GM12878 (cell line): ENCODE data around the gene DPH1. TPM values are rescaled to one million over a fixed set of nuclear protein-coding genes. Genes with fewer than 3 reads are reported as not detected.

Source experiments
- ATAC-seq: fragments of 200-7000 bp; cut with Tn5 transposase; 3 replicates; pipeline ENCODE4 v1.9.1; 2020; ENCODE audit warnings: mild to moderate bottlenecking, moderate library complexity
- BruUV-seq: library from RNA; stranded (reverse); fragments of 400-500 nt; replicated peaks from 2 replicates; lab custom pipeline; 2021; lab: Mats Ljungman, UMichigan
- CTCF ChIA-PET: fragments of 300-600 bp; sonication (Branson Sonifier 250); formaldehyde crosslinking; extraction: SDS; loops from one replicate; lab custom pipeline; 2021; ENCODE audit warnings: inconsistent platforms; lab: Yijun Ruan, JAX
- POLR2A ChIA-PET: fragments of 350-600 bp; formaldehyde crosslinking; extraction: SDS; loops from one replicate; lab custom pipeline; 2021; ENCODE audit warnings: inconsistent platforms; lab: Charles Lee
- RAD21 ChIA-PET: fragments of 300-600 bp; sonication (Branson Sonifier 250); formaldehyde crosslinking; loops from one replicate; lab custom pipeline; 2023; ENCODE audit warnings: antibody characterized with exemption; ENCODE audit not compliant: unreplicated experiment; lab: Charles Lee
- SMC1A ChIA-PET: fragments of 300-600 bp; sonication (Branson Sonifier 250); formaldehyde crosslinking; loops from one replicate; lab custom pipeline; 2023; ENCODE audit not compliant: unreplicated experiment, uncharacterized antibody; lab: Charles Lee
- DNase-seq: peaks from one replicate; pipeline ENCODE4 v3.0.0-alpha.2; 2011; ENCODE audit warnings: low read depth, low spot score
- FAIRE-seq: peaks from 3 replicates; lab custom pipeline; 2011; peaks lifted over from hg19 to GRCh38; lab: Jason Lieb, UNC
- H2AFZ ChIP-seq: 2 replicates; pipeline ENCODE4 v1.6.0; 2011; ENCODE audit warnings: low read depth, low read length, control low read depth; ENCODE audit not compliant: control insufficient read depth
- H3K27ac ChIP-seq: 2 replicates; pipeline ENCODE4 v1.5.1; 2011; ENCODE audit warnings: control low read depth; ENCODE audit not compliant: control insufficient read depth, insufficient read depth
- H3K27me3 ChIP-seq, 2 experiments: replicated peaks in 1 of 2; 2 replicates each; pipeline versions ENCODE4 v1.6.0 to v1.6.1; 2011; ENCODE audit warnings: low read length in 1 of 2; ENCODE audit not compliant: control insufficient read depth in 2 of 2, insufficient read depth in 2 of 2
- H3K36me3 ChIP-seq, 2 experiments: 2 replicates each; pipeline ENCODE4 v1.5.1; 2011; ENCODE audit warnings: low read length in 1 of 2; ENCODE audit not compliant: control insufficient read depth in 2 of 2, insufficient read depth in 2 of 2
- H3K4me1 ChIP-seq: 2 replicates; pipeline ENCODE4 v1.6.1; 2011; ENCODE audit warnings: mild to moderate bottlenecking, low read length, moderate library complexity, mixed read lengths; ENCODE audit not compliant: control insufficient read depth, insufficient read depth
- H3K4me2 ChIP-seq: 2 replicates; pipeline ENCODE4 v1.6.0; 2011; ENCODE audit warnings: control low read depth; ENCODE audit not compliant: control insufficient read depth, insufficient read depth
- H3K4me3 ChIP-seq: fragments of 200-600 bp; sonication (generic); 2 replicates; pipeline ENCODE4 v1.5.1; 2016
- H3K79me2 ChIP-seq: 2 replicates; pipeline ENCODE4 v1.6.0; 2011; ENCODE audit warnings: low read length; ENCODE audit not compliant: control insufficient read depth, insufficient read depth
- H3K9ac ChIP-seq: 2 replicates; pipeline ENCODE4 v1.8.0; 2011; ENCODE audit warnings: low read length, control low read depth, mixed read lengths; ENCODE audit not compliant: control insufficient read depth, insufficient read depth
- H3K9me3 ChIP-seq: replicated peaks from 3 replicates; pipeline ENCODE4 v1.5.1; 2011; ENCODE audit warnings: mild to moderate bottlenecking, low read length; ENCODE audit not compliant: control insufficient read depth, insufficient read depth
- H4K20me1 ChIP-seq: 2 replicates; pipeline ENCODE4 v1.6.0; 2011; ENCODE audit not compliant: control insufficient read depth, insufficient read depth
- CREM ChIP-seq: IDR thresholded peaks from 2 replicates; pipeline ENCODE4 v1.6.1; 2014; ENCODE audit warnings: antibody characterized with exemption, low read depth
- GABPA ChIP-seq: IDR thresholded peaks from 2 replicates; pipeline ENCODE4 v1.6.1; 2014; ENCODE audit warnings: antibody characterized with exemption, low read depth, mild to moderate bottlenecking, inconsistent platforms
- KDM1A ChIP-seq: fragments of 200-600 bp; sonication (generic); IDR thresholded peaks from 2 replicates; pipeline ENCODE4 v1.6.1; 2016; ENCODE audit warnings: borderline replicate concordance
- LARP7 ChIP-seq: fragments of 450-650 bp; IDR thresholded peaks from 2 replicates; pipeline ENCODE4 v1.6.1; 2017; ENCODE audit warnings: mild to moderate bottlenecking
- MEF2A ChIP-seq: IDR thresholded peaks from 2 replicates; pipeline ENCODE4 v1.6.1; 2011; ENCODE audit warnings: low read depth, mild to moderate bottlenecking, low read length, moderate library complexity; ENCODE audit not compliant: insufficient read depth
- NKRF ChIP-seq: fragments of 450-650 bp; conservative IDR thresholded peaks from 2 replicates; pipeline ENCODE4 v1.6.1; 2017; ENCODE audit warnings: mild to moderate bottlenecking, moderate library complexity
- PAX5 ChIP-seq: IDR thresholded peaks from 2 replicates; pipeline ENCODE4 v1.6.1; 2011; ENCODE audit warnings: low read depth, low read length, borderline replicate concordance
- PAX8 ChIP-seq: fragments of 450-650 bp; IDR thresholded peaks from 2 replicates; pipeline ENCODE4 v1.6.1; 2017; ENCODE audit warnings: mild to moderate bottlenecking, moderate library complexity
- POLR2AphosphoS5 ChIP-seq: IDR thresholded peaks from 2 replicates; pipeline ENCODE4 v1.6.1; 2011; ENCODE audit warnings: mild to moderate bottlenecking, low read length, inconsistent platforms
- SIN3A ChIP-seq: IDR thresholded peaks from 2 replicates; pipeline ENCODE4 v1.6.1; 2012; ENCODE audit warnings: low read depth, low read length, improper control_type of control experiment
- SIX5 ChIP-seq: IDR thresholded peaks from 2 replicates; pipeline ENCODE4 v1.6.1; 2011; ENCODE audit warnings: mild to moderate bottlenecking, low read depth, low read length, moderate library complexity; ENCODE audit not compliant: severe bottlenecking
- SREBF2 ChIP-seq: IDR thresholded peaks from 2 replicates; pipeline ENCODE4 v1.6.1; 2012; ENCODE audit warnings: mild to moderate bottlenecking, low read length
- ZNF622 ChIP-seq: fragments of 450-650 bp; IDR thresholded peaks from 2 replicates; pipeline ENCODE4 v1.6.1; 2017; ENCODE audit warnings: mild to moderate bottlenecking, inconsistent platforms
- WGBS: methylation state at CpG from one replicate; pipeline ENCODE4 v1.1.6; 2016; ENCODE audit warnings: low lambda C conversion rate; ENCODE audit not compliant: insufficient replicate concordance, insufficient coverage; ENCODE audit errors: missing lambda C conversion rate; 5-methylcytosine and 5-hydroxymethylcytosine counted together
- in situ Hi-C: fragments of 300-500 bp; cut with MboI; formaldehyde crosslinking; loops from 9 replicates; pipeline ENCODE4 v1.14.3; 2018; ENCODE audit warnings: mixed read lengths
- intact Hi-C: fragments of 100-400 bp; cut with micrococcal nuclease; formaldehyde crosslinking; loops from one replicate; pipeline ENCODE4 v1.14.2; 2022; ENCODE audit not compliant: unreplicated experiment
- polyA plus RNA-seq, 11 experiments: library from polyadenylated mRNA; depleted of rRNA in 4 of 11; unstranded in 6 of 11; stranded (reverse) in 5 of 11; fragments of >200 nt; fragmentation: Nextera tagmentation in 4 of 11; fragmentation: Illumina TruSeq in 1 of 11; extraction: Ambion mirVana in 4 of 11; extraction: Trizol in 1 of 11; gene quantifications; 1 replicate in 1 of 11; 2 replicates in 10 of 11; pipeline versions ENCODE4 v1.2.1 to v1.2.3, GENCODE V29; 2011 to 2016; ENCODE audit warnings: inconsistent platforms in 2 of 11, missing spikeins in 2 of 11, low read depth in 1 of 11
- total RNA-seq, 4 experiments: library from RNA; depleted of rRNA in 3 of 4; stranded (reverse); fragments of >200 nt in 3 of 4; fragmentation: Illumina TruSeq in 1 of 4; extraction: Trizol in 1 of 4; gene quantifications; 2 replicates each; pipeline versions ENCODE4 v1.2.1 to v1.2.3, GENCODE V29; 2013 to 2021
- TF ChIP-seq, protein P1 (sequence below): IDR thresholded peaks from 2 replicates; pipeline ENCODE4 v1.6.1; 2011; ENCODE audit warnings: borderline replicate concordance, low read depth, mild to moderate bottlenecking, moderate library complexity, mixed read lengths, low read length; ENCODE audit not compliant: insufficient read depth; ENCODE audit errors: extremely low read length

The DPH1 gene
- total and polyA plus RNA-seq, 10 of the 15 experiments (the other 5 are each of a cell fraction or from before 2014, with no cell fraction given): 0.29 to 33.6 (median 20.2) TPM

GRCh38 chr17:2047590-2047989 lies 17.6 kb downstream of the DPH1 start:
- ATAC-seq: no peak

More at GRCh38 chr17:2047590-2047989, 17.6 kb downstream of the DPH1 start:
- no peaks in the 10 kb centered on the region; a peak in 2 of 4 replicates for H3K36me3 ChIP-seq
- no peaks in the 10 kb centered on the region for H3K9me3 ChIP-seq
- no peak overlapping the region for H3K9ac ChIP-seq
- no peak for FAIRE-seq
- BruUV-seq: no TSS peak
- peaks cover 7% of the 10 kb centered on the region for H3K79me2 ChIP-seq
- in situ Hi-C loops (no loop called here), intact Hi-C loops (no loop called here)
- ChIA-PET RAD21 (interaction anchor here (0.5 kb wide), 1 partner anchor 480 kb away, joined by 4 read pairs; no protein-coding TSS in a partner anchor), CTCF (interaction anchor here (1.7 to 2.1 kb wide), 2 partner anchors 198 to 327 kb away, joined by 5 to 12 read pairs; no protein-coding TSS in a partner anchor), POLR2A (interaction anchor here (1.2 kb wide), 1 partner anchor 216 kb away, joined by 3 read pairs; no protein-coding TSS in a partner anchor), SMC1A (interaction anchor here (1.1 to 1.7 kb wide), 2 partner anchors 197 to 326 kb away, joined by 3 to 6 read pairs; no protein-coding TSS in a partner anchor)
- 71% methylated on average over 6 of the region's 6 CpGs for WGBS
- H3K27me3 ChIP-seq: peaks cover 2% of the 10 kb centered on the region in 2 experiments; a peak in 3 of 4 replicates
- no peak for TF ChIP-seq SREBF2
- TF ChIP-seq PAX8: no peak
- no peak for TF ChIP-seq PAX5
- TF ChIP-seq SIX5: no peak
- TF ChIP-seq SIN3A: no peak
- TF ChIP-seq POLR2AphosphoS5: no peak
- TF ChIP-seq CREM: no peak
- no peak for TF ChIP-seq KDM1A
- TF ChIP-seq, protein P1, sequence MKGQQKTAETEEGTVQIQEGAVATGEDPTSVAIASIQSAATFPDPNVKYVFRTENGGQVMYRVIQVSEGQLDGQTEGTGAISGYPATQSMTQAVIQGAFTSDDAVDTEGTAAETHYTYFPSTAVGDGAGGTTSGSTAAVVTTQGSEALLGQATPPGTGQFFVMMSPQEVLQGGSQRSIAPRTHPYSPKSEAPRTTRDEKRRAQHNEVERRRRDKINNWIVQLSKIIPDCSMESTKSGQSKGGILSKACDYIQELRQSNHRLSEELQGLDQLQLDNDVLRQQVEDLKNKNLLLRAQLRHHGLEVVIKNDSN: no peak
- TF ChIP-seq MEF2A: no peak
- no peak for TF ChIP-seq ZNF622
- TF ChIP-seq GABPA: no peak
- TF ChIP-seq NKRF: no peak
- TF ChIP-seq LARP7: no peak
- H2AFZ ChIP-seq: no peak overlapping the region
- DNase-seq: no peak
- H3K4me2 ChIP-seq: no peak overlapping the region
- no peak overlapping the region for H3K4me3 ChIP-seq
- H4K20me1 ChIP-seq: no peaks in the 10 kb centered on the region
- H3K4me1 ChIP-seq: peaks cover 15% of the 10 kb centered on the region
- no peak overlapping the region for H3K27ac ChIP-seq
